ENCODE data around the gene RBMS2.
"Not testable (repeated sequence)": the region's sequence is repeated elsewhere in the genome, so short reads cannot be mapped to it uniquely, and the experiment has no call there.

The RBMS2 gene

GRCh38 chr12:56521590-56522371 lies at the start of gene RBMS2:
Gene RBMS2 (plus strand): TSS chr12:56521820. CDS start chr12:56522024, 204 bp downstream.
- DNase-seq = peak; percentile 14 to 34

- DNase-seq = no peak
Observed at GRCh38 chr12:56474389-56474788, 47.2 kb upstream of the RBMS2 start.

- no peak for DNase-seq
Observed at GRCh38 chr12:56476143-56476542, 45.5 kb upstream of the RBMS2 start.

GRCh38 chr12:56476972-56477432 lies 44.6 kb upstream of the RBMS2 start:
- no peak for DNase-seq

- DNase-seq = no peak
Observed at GRCh38 chr12:56477521-56478225, 43.9 kb upstream of the RBMS2 start.

- no peak for DNase-seq
Observed at GRCh38 chr12:56479625-56480024, 42.0 kb upstream of the RBMS2 start.

- no peak for DNase-seq
Observed at GRCh38 chr12:56484566-56484965, 37.1 kb upstream of the RBMS2 start.

- no peak for DNase-seq
Observed at GRCh38 chr12:56486694-56487093, 34.9 kb upstream of the RBMS2 start.

- peak; percentile 34 to 40 for DNase-seq
Observed at GRCh38 chr12:56487448-56488040, 34.1 kb upstream of the RBMS2 start.

GRCh38 chr12:56488041-56488955 lies 33.3 kb upstream of the RBMS2 start, which contains the start of gene GLS2:
Gene GLS2 (minus strand): TSS chr12:56488161. CDS start chr12:56488118, 43 bp downstream.
- DNase-seq = peak; percentile 68 to 72

GRCh38 chr12:56490360-56490759 lies 31.3 kb upstream of the RBMS2 start:
- no peak for DNase-seq

GRCh38 chr12:56493409-56494105 lies 28.1 kb upstream of the RBMS2 start:
- not testable (repeated sequence) for DNase-seq

GRCh38 chr12:56494106-56494415 lies 27.6 kb upstream of the RBMS2 start:
- DNase-seq = not testable (repeated sequence)

- not testable (repeated sequence) for DNase-seq
Observed at GRCh38 chr12:56494481-56494880, 27.1 kb upstream of the RBMS2 start.

GRCh38 chr12:56496704-56497103 lies 24.9 kb upstream of the RBMS2 start:
- DNase-seq = peak; percentile 62 to 78

GRCh38 chr12:56498126-56498902 lies 23.3 kb upstream of the RBMS2 start:
- not testable (repeated sequence) for DNase-seq

- not testable (repeated sequence) for DNase-seq
Observed at GRCh38 chr12:56499452-56499851, 22.2 kb upstream of the RBMS2 start.

GRCh38 chr12:56499879-56500278 lies 21.7 kb upstream of the RBMS2 start:
- DNase-seq = not testable (repeated sequence)

GRCh38 chr12:56510786-56511185 lies 10.8 kb upstream of the RBMS2 start:
- DNase-seq = no peak

- not testable (repeated sequence) for DNase-seq
Observed at GRCh38 chr12:56514014-56514318, 7.7 kb upstream of the RBMS2 start.

- DNase-seq = no peak
Observed at GRCh38 chr12:56517854-56518253, 3.8 kb upstream of the RBMS2 start.
